HG02943 (cell line): ENCODE results near the gene ASPSCR1.
"Not testable (repeated sequence)": the region's sequence is repeated elsewhere in the genome, so short reads cannot be mapped to it uniquely, and the experiment has no call there.

Source experiments
- ATAC-seq: cut with Tn5 transposase; IDR thresholded peaks from one replicate; pipeline ENCODE4 v1.9.1; 2021; ENCODE audit warnings: mild to moderate bottlenecking, low read depth, moderate library complexity; ENCODE audit not compliant: unreplicated experiment

The ASPSCR1 gene

DNA sequence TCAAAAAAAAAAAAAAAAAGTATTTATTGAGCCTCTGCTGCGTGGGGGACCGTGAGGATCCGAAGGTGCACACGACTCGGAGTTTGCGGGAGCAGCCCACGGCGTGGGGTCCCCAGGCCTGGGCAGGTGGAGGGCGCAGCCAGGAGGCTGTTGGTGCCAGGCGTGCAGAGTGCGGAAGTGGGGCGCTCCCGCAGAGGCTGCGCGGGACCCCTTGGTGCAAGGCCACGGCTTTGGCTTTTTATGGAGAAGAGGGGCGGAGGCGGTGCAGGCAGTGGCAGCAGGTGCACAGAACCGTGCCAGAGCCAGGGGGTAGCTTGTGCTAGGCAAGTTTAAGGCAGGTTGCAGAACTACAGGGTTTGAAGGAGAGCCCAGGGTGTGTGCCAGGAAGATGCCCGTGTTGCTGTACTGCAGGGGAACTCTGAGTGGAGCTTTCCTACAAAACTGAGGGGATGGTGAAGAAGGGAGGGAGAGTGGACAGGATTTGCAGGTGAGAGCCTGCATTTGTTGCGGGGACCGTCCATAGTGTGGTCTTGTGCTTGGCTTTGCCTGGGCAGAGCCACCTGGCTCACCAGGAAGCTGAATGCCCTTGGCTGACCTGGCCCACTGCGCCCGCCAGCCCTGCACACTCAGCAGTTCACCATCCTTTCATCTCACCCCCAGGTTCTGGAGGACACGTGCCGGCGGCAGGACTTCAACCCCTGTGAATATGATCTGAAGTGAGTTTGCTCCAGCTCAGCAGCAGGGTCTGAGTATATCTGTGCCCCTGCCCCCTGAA is 1.3 kb downstream of the ASPSCR1 start:
- ATAC-seq, result no peak

DNA sequence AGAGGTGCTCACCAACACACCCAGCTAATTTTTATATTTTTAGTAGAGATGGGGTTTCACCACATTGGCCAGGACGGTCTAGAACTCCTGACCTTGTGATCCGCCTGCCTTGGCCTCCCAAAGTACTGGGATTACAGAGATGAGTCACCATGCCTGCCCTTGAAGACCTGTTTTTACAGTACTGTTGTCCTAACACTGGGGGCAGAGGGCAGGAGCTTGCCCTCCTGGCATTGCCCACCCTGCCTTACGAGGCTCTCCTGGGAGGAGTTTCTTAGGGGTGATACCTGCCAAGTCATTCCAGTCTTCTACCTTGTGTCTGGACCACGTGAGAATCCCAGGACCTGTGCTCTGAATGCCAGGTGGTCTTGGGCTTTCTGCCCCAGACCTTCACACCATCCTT is 2.7 kb downstream of the ASPSCR1 start:
- no peak for ATAC-seq

DNA sequence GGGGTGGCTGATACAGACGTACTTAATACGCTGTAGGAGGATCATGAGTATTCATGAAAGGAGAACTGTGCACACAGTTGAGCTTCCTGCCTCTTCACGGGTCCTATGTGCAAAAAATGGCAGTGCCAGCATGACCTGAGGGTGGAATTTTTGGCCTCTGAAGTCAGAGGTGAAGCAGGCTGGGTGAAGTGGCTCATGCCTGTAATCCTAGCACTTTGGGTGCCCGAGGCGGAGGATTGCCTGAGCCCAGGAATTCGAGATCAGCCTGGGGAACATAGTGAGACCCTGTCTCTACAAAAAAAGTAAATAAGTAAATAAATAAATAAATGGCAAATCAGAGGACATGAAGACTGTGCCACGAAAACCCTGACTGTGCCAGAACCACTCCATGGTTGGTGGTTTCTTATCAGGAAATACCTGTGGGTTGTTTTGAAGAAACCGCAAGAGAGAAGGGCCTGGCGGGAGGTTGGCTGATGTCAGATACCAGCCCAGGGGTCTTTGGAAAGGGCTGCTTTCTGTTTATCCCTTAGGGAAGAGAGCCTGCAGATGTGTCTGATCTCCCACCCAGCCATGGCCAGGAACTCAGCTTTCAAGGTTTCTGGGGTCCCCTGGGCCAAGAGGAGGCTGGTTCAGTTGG is 3.4 kb downstream of the ASPSCR1 start:
- no peak for ATAC-seq

DNA sequence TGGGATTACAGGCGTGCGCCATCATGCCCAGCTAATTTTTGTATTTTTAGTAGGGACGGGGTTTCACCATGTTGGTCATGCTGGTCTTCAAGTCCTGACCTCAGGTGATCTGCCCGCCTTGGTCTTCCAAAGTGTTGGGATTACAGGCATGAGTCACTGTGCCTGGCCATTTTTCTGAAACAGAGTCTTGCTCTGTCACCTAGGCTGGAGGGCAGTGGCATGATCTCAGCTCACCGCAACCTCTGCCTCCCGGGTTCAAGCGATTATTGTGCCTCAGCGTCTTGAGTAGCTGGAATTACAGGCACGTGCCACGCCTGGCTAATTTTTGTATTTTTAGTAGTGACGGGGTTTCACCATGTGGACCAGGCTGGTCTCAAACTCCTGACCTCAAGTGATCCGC is 4.1 kb downstream of the ASPSCR1 start:
- ATAC-seq, result not testable (repeated sequence)

DNA sequence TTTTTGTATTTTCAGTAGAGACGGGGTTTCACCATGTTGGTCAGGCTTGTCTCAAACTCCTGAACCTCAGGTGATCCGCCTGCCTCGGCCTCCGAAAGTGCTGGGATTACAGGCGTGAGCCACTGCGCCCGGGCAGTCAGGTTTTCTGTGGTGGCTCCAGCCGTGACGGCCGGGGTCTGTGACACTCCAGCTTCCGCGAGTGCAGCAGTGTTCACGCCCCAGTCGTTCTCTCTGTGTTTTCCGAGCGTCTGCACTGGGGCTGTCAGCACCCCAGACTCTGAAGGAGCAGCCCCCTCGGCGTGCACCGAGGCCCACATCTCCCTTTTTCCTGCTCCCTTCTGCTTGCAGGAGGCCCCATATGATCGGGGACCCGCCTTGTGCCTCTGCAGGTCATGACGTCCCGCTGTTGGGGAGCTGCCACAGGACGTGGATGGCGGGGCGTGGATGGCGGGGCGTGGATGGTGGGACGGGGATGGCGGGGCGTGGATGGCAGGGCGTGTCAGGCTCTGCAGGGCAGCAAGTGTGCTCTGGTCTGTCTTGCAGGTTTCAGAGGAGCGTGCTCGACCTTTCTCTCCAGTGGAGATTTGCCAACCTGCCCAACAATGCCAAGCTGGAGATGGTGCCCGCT is 5.7 kb downstream of the ASPSCR1 start:
- ATAC-seq, result no peak

DNA sequence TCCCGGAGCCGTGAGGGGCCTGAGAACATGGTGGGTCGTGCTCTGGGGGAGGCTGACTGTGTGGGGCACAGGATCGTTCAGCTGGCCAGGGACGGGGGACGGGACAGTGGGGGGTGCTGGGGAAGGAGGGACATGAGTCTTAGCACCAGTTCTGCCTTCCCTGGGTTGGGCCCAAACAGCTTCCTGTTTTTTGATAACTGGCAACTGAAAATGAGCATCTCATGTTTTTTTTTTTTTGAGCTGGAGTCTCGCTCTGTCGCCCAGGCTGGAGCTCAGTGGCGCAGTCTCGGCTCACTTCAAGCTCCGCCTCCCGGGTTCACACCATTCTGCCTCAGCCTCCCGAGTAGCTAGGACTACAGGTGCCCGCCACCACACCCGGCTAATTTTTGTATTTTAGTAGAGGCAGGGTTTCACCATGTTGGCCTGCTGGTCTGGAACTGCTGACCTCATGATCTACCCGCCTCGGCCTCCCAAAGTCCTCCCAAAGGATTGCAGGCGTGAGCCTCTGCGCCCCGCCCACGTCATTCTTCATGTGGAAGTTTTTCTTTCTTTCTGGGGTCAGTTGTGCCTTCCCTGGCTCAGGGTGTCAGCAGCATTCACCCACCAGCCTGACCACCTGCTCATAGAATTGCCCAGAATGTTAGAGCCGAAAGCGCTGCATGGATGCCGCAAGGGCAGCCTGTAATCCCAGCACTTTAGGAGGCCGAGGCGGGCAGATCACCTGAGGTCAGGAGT is 6.4 kb downstream of the ASPSCR1 start:
- no peak for ATAC-seq

DNA sequence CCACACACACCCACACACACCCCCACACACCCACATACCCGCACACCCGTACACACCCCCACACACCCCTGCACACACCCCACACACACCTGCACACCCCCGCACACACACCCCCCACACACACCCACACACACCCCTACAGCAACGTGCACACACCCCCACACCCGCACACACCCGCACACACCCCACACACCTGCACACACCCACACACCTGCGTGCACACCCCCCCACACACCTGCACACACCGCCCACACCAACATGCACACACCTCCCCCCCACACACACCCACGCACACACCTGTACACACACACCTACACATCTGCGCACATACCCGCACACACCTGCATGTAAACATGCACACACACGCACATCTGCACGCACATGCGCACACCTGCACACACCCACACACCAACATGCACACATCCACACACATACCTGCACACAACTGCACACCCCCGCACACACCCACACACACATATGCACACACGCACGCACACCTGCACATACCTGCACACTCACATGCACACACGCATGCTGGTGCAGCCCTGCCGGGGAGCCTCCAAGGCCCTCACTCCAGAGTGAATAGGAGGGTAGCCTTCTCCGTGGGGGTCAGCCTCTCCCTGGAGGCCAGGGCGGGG is 7.5 kb downstream of the ASPSCR1 start:
- no peak for ATAC-seq

DNA sequence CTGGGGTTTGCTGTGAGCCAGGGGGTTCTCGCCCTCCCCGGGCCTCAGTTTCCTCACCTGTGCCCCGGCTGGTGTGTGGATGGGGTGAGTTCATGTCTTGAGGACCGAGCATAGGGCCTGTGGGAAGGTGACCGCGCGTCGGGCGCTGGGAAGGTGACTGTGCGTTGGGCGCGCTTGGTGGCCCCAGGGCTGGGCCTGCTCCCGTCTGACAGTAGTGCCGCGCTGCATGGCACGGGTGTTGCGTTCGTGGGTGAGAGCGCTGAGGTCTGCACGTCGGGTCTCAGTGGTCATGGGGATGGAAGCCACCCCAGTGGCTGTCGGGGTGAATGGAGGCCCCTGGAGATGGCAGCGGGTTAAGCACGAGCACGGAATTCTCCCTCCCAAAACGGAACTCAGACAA is 9.2 kb downstream of the ASPSCR1 start:
- no peak for ATAC-seq

DNA sequence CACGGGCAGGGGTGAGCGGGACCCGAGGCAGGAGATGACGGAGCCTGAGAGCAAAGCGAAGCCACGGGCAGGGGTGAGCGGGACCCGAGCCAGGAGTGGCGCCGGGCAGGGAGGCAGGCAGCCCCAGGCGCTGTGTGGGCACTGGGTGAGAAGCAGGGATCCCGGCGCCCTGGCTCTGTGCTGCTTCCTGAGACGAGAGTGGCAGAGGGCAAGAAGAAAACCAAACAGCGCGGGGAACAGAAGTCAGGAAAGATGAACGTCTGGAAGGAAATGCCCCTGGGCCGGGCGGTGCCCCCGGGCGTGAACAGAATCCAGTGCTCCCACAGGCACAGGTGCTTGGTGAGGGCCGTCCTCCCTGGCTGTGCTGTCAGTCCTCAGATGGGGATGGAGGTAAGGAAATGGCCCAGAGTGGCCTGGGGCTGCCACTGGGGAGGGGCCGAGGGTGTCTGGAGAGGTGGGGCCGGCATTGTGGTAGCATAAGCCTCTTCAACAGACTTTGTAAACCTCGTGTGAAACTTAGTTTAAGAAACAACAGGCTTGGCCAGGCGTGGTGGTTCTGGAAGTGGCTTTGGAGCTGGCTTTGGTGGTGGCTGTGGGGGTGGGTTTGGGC is 9.8 kb downstream of the ASPSCR1 start:
- no peak for ATAC-seq

DNA sequence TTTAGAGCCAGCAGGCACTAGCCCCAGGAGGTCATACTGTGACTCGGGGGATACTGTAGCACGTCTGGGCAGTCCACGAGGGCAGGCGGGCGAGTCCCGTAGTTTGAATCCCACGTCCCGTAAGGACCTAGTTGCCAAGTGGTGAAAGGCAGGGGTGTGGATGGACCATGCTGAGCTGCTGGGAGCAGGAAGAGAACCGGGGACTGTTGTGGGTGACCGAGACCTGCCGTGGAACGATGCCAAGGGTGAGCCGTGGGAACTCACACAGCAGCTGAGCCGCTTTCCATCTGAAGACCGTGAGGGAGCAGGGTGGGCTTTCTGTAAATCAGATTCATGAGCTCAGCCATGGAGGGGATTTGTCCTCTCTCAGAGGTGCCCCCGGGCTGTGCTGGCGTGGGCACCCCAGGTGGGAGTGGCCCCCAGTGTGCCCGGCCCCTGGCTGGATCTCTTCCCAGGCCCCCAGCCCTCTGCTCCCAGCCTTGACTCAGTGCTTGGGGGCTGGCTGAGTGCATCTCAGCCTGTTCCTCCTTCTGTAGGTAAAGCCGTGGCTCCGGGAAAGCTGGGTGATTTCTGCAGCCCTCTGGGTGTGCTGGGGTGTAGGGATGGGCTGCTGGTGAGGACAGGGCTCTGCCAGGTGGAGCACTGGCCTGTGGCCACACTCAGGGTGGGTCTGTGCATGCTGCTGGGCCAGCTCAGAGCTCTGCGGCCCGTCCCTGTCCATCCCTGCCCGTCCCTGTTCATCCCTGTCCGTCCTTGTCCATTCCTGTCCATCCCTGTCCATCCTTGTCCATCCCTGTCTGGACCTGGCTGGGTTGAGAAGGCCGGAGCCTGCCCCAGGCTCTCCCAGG is 13.6 kb downstream of the ASPSCR1 start:
- no peak for ATAC-seq

DNA sequence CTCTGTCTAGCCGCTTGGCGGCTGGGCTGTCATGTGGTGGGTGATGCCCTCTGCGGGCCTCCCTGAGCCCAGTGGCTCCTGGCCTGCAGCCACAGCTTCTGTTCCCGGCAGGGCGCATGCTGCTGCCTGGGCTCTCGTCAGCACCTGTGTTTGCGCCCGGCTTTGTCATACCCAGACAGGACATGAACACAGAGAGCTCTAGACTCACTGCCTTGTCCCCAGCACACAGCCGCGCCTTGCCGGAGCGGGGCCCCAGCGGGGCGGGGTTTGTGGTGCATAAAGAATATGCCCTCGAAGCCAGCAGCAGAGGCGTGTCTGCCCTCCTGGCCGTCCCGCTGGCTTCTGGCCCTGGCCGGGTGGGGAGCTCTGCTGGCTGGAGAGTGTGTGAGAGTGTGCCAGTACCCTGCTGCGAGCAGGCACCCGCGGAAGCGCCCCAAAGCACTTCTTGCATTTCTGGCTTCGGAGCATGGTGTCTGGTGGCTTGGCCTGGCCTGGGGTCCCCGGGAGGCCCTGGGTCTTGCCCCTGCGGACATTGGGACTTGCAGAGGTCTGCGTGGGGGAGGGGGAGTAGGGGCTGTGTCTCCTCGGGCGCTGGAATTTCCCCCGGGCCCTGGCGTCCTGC is 14.4 kb downstream of the ASPSCR1 start:
- no peak for ATAC-seq

DNA sequence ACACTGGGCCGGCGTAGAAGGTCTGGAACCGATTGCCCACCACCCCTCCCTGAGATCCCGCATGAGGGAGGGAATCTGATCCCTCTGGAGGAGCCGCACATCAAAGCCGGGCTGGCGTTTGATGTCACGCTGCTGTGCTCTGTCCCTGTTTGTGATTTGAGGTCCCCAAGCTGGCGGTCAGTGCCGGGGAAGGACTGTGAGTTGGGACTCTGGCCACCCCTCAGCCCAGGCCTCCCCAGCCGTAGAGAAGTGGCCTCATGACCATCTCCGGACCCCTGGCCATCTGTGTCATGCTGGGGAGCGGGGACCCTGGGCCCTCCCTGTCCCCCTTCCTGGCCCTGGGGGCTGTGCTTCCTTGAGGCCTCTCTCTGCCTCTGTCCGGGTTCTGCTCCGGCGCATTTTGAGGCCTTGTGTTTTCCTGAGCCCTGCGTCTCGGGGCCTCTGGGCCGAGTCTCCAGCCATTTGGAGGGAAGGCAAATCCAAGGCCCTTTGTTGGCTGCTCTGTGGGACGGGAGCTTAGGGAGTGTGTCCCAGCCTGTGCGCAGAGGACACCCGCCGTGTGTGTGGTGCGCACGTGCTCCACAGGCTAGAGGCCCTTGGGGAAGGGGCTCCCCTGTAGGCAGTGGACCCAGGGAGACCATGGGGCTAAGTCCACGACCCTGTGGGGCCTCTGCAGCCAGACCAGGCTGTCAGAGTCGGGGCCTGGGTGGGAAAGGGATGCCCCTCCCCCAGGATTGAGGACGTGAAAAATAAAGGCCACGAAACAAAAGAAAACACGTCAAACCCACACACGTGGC is 15.1 kb downstream of the ASPSCR1 start:
- ATAC-seq, result no peak

DNA sequence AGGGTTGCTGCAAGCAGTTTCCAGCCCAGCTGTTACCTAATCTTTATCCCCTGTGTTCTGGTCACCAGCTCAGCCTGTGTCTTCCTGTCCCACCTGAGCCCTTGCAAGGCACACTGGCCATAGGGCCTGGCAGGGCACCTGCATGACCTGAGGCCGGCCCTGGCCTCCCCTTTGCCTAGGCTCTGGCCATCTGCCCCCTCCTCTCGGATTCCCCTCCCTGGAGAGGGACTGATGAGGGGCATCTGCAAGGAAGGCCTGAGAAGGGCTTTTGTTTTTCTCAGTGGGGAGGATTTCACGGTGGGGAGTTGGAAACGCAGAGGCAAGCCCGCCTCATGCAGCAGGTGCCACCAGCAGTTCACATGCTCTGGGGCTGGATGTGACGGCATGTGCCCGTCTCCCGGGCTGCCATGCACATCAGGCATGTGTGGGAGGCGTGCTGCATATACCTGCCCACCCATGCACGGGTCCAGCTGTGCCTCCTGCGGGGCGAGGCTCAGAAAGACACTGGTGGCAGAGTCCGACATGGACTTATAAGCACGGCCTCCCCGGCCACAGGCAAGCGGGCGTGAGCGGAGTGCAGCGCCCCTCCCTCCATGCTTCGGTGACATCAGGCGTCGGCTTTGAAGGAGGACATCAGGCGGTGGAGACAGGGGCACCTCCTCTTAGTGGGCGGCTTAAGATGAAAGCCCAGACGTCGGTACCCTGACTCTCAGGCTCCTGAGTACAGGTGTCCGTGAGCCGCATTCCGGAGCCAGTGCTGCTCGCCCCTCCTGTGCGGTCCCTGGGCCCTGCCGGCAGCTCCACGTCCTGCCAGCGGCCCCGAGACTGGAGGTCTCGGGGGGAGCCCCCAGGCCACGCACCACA is 16.5 kb downstream of the ASPSCR1 start:
- no peak for ATAC-seq

DNA sequence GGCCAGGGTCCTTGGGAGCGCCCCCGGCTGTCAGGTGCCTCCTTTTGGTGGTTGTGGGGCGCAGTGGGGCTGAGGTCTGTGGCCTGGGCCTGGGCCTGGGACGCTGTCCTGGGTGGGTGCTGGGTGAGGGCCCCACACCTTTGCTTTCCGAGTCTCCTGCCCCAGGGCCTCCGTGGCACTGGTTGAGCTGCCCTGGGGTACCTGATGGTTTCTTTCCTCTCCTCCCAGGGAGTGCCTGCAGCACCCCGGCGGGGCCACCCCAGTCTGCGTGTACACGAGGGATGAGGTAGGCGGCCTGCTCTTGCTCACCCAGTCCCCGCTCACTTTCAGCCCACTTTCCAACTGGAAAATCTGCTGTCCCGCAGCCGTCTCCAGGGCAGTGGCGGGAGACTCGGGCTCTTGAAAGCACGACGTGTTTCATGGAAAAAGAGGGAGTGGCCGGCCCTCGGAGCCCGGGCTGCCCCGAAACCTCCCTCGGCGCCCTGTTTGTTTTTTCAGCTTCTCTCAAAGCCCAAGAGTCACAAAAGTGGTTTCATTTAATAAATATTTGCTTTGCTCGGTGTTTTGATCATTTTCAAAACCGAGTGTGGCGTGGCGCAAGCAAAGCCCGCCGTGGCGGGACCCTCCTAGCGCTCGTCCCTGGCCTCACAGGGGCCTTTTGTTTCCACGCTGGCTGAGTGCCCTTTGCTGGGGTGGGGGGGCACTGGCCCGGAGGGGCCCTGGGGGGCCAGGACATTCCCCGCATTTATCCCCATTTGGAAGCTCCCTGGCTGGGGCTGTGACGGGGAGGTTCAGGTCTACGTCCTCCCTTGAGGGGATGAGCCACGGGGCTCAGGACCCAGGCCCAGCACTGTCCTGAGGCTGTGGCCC is 17.4 kb downstream of the ASPSCR1 start:
- ATAC-seq, result no peak

DNA sequence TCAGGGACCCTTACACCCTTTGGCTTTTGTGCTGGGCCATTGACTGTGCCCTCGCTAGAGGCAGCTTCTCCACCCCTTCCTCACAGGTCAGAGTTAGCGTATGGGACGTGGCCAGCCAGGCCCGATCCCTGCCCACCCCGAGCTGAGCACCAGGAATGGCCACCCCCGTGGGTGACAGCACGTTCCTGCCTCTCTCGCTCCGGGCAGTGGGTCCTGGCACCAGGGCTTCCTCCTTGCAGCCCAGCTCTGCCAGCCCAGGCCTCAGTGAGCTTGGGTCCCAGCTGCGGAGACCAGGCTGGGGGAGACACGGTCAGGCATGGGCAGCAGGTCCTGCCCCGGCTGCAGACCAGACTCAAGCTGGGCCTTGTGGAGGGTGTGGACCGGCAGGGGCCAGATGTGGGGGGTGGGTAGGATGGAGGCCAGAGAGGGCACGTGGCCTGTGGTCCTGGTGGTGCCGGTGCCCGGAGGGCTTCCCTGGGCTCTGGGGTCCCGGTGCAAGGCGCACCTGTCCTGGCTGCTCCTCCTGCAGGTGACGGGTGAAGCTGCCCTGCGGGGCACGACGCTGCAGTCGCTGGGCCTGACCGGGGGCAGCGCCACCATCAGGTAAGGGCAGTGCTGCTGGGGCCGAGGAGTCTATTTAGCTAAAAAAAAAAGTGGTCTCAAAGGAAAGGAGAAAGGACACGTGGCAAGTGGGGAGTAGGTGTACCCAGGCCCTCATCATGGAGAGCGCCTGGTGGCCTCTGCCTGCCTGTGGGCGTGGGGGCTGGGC is 18.2 kb downstream of the ASPSCR1 start:
- ATAC-seq, result no peak
